Colonic mucosa (tissue), 4 donors: ENCODE results near the gene MYLK3. TPM values are rescaled to one million over a fixed set of nuclear protein-coding genes. Genes with fewer than 3 reads are reported as not detected.
"Not testable (repeated sequence)": the region's sequence is repeated elsewhere in the genome, so short reads cannot be mapped to it uniquely, and the experiment has no call there.

Experiments used
- DNase-seq: peaks from one replicate; pipeline ENCODE4 v3.0.0-alpha.2; 2020
- H3K27ac ChIP-seq: fragments of 200-600 bp; one replicate; pipeline ENCODE4 v1.8.0; 2021
- H3K27me3 ChIP-seq: fragments of 200-600 bp; one replicate; pipeline ENCODE4 v1.8.0; 2021
- H3K36me3 ChIP-seq: fragments of 200-600 bp; one replicate; pipeline ENCODE4 v1.8.0; 2021
- H3K4me1 ChIP-seq: fragments of 200-600 bp; one replicate; pipeline ENCODE4 v1.8.0; 2021; ENCODE audit warnings: mild to moderate bottlenecking
- H3K4me3 ChIP-seq: fragments of 200-600 bp; one replicate; pipeline ENCODE4 v1.8.0; 2021
- H3K9ac ChIP-seq, 2 donors: one replicate each; pipeline ENCODE4 v1.7.0; 2013; ENCODE audit warnings: control low read depth in 2 of 2, low read depth in 2 of 2, low read length in 2 of 2
- H3K9me3 ChIP-seq: fragments of 200-600 bp; one replicate; pipeline ENCODE4 v1.8.0; 2021
- intact Hi-C: fragments of 100-400 bp; cut with DNase I; formaldehyde crosslinking; loops from one replicate; pipeline ENCODE4 v1.14.1; 2022
- total RNA-seq, 2 donors: library from RNA; stranded (reverse); fragmentation: NEBNext Ultra II Directional in 1 of 2; extraction: Animal tissue kit (Norgen Biotek cat#: 25700) in 1 of 2; gene quantifications; one replicate each; pipeline ENCODE4 v1.2.1, GENCODE V29; 2021
- TF ChIP-seq, protein P1 (sequence below): fragments of 200-600 bp; IDR thresholded peaks from one replicate; pipeline ENCODE4 v1.8.0; 2022; ENCODE audit warnings: antibody characterized with exemption, mild to moderate bottlenecking
- donor health status: healthy.
- donor health status: DM: no; HTN: no; CAD: no.
- donor health status: DM: no; HTN: no; CAD: no.

MYLK3 gene
- total RNA-seq, 2 donors from 2014 or later: 0.58 TPM; not detected in 1

DNA sequence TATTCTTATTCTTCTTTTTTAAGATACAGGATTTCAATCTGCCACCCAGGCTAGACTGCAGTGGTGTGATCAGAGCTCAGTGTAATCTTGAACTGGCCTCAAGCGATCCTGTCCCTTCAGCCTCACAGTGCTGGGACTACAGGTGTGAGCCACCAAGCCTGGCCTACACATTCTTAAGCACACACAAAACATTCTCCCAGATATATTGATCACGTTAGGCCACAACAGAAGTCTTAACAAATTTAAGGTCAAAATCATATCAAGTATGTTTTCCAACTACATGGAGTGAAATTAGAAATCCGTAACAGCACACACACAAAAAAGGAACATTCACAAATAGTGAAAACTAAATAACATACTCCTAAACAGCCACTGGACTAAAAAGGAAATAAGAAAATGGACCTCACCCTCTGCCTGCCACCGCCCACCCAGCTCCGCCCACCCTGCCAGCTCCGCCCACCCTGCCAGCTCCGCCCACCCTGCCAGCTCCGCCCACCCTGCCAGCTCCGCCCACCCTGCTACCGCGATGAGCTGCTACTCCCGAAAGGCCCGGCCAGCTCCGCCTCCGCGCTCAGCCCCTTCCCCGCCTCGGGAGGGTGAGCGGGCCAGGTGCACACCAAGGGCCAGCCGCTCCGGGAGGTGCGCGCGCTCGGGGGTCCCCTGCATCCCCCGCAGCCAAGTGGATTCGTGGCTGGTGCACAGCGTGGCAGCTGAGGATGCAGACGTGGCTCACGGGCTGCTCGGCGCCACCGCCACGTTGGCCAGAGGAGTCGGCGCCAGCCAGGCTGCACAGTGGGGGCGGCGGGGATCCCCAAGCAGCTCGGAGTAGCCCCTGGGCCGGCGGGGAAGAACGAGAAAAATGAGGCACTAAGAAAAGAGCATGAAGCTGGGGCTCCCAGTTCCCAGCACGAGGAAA is 41.6 kb upstream of the MYLK3 start:
- no peaks in the 10 kb centered on the region for H3K36me3 ChIP-seq
- H3K4me3 ChIP-seq: peak overlapping the region; percentile 55
- H3K27ac ChIP-seq: no peak overlapping the region
- H3K27me3 ChIP-seq: no peaks in the 10 kb centered on the region
- peak overlapping the region; percentile 61 to 67 for H3K9ac ChIP-seq
- intact Hi-C loops: no loop called here
- no peaks in the 10 kb centered on the region for H3K9me3 ChIP-seq
- TF ChIP-seq, protein P1, sequence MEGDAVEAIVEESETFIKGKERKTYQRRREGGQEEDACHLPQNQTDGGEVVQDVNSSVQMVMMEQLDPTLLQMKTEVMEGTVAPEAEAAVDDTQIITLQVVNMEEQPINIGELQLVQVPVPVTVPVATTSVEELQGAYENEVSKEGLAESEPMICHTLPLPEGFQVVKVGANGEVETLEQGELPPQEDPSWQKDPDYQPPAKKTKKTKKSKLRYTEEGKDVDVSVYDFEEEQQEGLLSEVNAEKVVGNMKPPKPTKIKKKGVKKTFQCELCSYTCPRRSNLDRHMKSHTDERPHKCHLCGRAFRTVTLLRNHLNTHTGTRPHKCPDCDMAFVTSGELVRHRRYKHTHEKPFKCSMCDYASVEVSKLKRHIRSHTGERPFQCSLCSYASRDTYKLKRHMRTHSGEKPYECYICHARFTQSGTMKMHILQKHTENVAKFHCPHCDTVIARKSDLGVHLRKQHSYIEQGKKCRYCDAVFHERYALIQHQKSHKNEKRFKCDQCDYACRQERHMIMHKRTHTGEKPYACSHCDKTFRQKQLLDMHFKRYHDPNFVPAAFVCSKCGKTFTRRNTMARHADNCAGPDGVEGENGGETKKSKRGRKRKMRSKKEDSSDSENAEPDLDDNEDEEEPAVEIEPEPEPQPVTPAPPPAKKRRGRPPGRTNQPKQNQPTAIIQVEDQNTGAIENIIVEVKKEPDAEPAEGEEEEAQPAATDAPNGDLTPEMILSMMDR: no peak
- DNase-seq: peak; percentile 90
- H3K4me1 ChIP-seq: no peaks in the 10 kb centered on the region

DNA sequence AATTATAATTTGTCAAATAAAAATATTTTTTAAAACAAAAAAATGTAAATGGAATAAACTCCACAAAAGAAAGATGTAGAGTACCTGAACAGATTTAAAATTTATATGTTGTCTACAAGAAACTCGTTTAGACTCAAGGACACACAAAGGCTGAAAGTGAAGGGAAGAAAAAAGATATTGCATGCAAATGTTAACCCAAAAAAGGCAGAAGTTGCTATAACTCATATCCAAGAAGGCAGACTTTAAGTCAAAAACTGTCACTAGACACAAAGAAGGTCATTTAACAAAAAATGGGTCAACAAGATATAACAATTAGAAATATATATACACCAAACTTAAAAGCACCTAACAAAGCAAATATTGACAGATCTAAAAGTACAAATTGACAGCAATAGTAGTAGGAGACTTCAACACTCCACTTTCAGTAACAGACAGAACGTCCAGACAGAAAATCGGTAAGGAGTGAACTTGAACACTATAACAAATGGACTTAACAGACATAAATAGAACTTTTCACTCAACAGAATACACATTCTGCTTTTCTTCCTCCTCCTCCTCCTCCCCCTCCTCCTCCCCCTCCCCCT is 40.8 kb upstream of the MYLK3 start:
- no peak for DNase-seq
- TF ChIP-seq, protein P1: no peak
- Histone ChIP-seq H3K9me3 (no peaks in the 10 kb centered on the region), H3K4me1 (no peaks in the 10 kb centered on the region), H3K4me3 (no peak overlapping the region), H3K36me3 (no peaks in the 10 kb centered on the region), H3K27ac (no peak overlapping the region), H3K9ac (no peak overlapping the region), H3K27me3 (no peaks in the 10 kb centered on the region)
- intact Hi-C loops: no loop called here

DNA sequence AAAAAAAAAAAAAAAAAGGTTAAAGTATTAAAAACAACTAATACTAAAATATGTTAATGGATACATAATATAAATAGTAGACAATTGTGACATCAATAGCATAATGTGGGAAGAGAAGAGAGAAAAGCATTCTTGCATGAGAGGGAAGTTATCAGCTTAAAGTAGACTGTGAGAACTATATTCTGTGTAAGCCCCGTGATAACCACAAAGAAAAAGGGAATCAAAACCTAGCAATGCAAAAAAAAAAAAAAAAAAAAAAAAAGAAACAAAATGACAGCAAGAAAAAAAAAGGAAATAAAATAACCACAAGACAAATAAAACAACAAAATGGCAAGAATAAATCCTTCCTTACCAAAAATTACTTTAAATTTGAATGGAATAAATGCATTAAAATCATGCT is 39.8 kb upstream of the MYLK3 start:
- TF ChIP-seq, protein P1: no peak
- Histone ChIP-seq H3K4me1 (no peaks in the 10 kb centered on the region), H3K27ac (no peak overlapping the region), H3K4me3 (no peak overlapping the region), H3K9ac (no peak overlapping the region), H3K27me3 (no peaks in the 10 kb centered on the region), H3K9me3 (no peaks in the 10 kb centered on the region), H3K36me3 (no peaks in the 10 kb centered on the region)
- intact Hi-C loops: no loop called here
- no peak for DNase-seq

DNA sequence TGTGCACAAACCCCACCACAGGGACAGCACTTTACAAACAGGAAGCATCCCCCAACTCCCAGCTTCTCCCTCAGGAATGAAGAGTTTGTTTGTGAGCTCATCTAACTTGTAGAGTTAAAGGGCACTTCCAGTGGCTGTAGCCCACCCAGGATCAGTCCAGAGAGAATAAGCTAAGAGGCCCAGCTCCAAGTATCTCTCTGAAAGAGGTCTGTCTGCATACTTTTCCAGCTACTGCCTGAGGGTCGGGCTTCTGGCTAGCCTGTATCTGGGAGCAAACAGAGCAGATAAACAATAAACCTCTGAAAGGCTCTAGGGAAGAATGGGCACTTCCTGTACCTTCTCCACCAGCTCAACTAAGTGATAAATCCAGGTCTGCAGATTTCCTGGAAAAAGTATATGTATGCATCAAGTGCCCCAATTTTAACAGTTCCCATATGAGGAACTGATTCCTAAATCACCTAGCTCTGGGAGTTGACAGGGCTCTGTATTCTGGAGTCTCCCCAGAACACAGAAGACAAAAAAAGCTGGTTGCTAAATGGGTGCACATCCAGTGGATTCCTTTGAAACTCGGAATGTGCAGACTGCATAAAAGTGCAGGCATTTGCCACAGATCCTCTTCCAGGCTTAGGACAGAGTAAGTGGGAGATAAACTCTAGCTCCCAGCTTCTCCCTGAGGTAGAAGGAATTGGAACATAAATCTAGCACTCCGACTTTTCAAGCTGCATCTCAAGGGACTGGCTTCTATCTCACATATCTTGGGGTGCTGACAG is 37.1 kb upstream of the MYLK3 start:
- Histone ChIP-seq H3K4me3 (no peak overlapping the region), H3K36me3 (no peaks in the 10 kb centered on the region), H3K27me3 (no peaks in the 10 kb centered on the region), H3K4me1 (no peaks in the 10 kb centered on the region), H3K9ac (no peak overlapping the region), H3K9me3 (no peaks in the 10 kb centered on the region), H3K27ac (no peak overlapping the region)
- DNase-seq: no peak
- intact Hi-C loops: no loop called here
- TF ChIP-seq, protein P1: no peak

DNA sequence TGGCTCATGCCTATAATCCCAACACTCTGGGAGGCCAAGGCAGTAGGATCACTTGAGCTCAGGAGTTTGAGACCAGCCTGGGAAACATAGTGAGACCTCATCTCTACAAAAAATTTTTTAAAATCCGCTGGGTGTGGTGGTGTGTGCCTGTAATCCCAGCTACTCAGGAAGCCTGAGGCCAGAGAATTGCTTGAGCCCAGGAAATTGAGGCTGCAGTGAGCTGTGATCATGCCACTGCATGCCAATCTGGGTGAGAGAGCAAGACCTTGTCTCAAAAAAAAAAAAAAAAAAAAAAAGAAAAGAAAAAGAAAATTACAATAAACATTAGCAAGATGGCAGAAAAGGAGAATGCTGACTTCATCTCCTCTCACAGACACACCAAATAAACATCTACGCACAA is 36.4 kb upstream of the MYLK3 start:
- H3K27ac ChIP-seq, H3K4me1 ChIP-seq, H3K9ac ChIP-seq, DNase-seq, H3K9me3 ChIP-seq, intact Hi-C loops, H3K36me3 ChIP-seq, H3K27me3 ChIP-seq, H3K4me3 ChIP-seq: not testable (repeated sequence)
